HG03439 (cell line): ENCODE data around the gene NEUROG3.
"Not testable (repeated sequence)": the region's sequence is repeated elsewhere in the genome, so short reads cannot be mapped to it uniquely, and the experiment has no call there.

ENCODE experiments used
- ATAC-seq: cut with Tn5 transposase; IDR thresholded peaks from one replicate; pipeline ENCODE4 v1.9.1; 2021; ENCODE audit warnings: mild to moderate bottlenecking, moderate library complexity; ENCODE audit not compliant: unreplicated experiment

NEUROG3 gene

DNA sequence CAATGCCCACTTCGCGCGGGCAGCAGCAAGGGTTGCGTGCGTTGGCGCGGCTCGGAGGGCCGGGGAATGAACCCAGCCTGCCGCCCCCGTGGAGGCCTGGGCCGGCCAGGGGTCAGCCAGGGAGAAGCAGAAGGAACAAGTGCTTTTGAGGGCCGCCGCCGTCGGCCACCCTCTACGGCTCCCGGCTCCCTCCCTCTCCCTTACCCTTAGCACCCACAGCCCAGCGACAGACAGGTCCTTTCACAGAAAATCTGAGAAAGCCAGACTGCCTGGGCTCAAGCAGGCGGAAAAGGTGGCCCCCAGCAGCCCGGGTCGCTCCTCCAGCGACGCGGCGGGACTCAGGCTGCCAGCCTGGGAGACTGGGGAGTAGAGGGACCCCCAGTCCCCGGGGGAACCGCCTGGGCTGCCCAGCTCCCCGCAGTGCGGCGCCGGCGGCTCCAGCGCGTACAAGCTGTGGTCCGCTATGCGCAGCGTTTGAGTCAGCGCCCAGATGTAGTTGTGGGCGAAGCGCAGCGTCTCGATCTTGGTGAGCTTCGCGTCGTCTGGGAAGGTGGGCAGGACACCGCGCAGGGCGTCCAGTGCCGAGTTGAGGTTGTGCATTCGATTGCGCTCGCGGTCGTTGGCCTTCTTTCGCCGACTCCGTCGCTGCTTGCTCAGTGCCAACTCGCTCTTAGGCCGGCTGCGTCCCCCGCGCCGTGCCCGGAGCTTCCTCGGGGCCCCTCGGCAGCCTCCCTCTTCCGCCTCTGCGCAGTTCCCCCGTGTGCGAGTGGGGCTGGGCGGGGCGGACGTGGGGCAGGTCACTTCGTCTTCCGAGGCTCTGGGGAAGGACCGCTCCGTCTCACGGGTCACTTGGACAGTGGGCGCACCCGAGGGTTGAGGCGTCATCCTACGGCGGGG, 815 bp downstream of the NEUROG3 start:
- ATAC-seq, result no peak

DNA sequence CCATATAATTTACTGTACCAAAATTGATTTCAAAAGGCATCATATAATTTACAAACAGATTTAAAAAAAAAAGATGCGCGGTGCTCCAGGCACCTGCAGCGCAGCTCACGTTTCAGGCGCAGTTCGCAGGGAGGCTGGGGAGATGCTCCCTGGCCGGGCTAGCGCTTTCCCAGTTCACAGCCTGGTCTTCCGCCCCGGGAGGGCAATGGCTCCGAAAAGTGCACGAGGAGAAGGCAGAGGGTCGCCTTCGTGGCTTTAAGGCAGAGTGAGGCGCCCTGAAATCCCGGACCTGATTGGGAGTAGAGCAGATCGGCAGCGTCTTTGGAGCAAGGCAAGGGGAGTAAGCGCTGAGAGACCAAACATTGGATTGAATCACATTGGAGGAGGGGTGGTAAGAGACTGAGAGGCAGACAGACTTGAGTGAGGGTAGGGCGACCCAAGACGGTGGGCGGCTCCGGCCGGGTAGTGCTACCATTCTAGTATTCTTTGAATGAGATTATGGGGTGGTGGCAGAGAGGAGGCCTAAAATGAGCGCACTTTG, 1.5 kb downstream of the NEUROG3 start:
- no peak for ATAC-seq

DNA sequence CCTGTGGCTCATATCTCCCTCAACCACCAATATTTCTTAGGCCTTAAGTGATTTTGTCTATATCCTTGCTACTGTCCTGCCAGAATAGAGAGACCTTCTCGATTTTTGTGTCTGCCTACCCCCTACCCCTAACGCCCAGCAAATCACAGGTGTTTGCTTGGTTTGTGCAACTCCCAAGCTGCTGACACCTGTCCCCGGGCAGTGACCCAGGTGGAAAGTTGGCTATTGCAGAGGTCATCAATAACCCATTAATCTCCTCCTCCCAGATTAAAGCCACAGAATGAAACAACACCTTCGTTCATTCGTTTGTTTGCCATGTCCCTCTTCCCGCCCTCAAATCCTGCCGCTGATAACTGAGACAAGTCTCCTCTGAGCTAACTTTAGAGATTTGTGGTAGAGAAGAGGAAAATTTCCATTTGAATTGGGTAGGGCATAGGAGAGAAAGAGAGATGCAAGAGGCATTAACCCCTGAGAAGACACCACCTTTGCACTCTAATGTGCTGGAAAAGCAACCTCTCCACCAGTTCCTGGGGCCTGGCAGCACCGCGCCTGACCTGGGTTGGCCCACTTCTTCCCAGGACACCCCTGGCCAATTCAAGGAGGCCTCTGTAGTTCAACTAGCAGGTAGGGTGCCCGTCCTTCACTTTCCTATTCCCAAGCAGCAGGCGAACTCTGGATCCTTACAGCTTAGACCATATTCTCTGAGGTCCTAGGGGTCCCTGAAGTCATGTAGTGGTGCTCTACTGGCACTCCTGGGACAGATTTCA, 3.0 kb downstream of the NEUROG3 start:
- ATAC-seq, result no peak

DNA sequence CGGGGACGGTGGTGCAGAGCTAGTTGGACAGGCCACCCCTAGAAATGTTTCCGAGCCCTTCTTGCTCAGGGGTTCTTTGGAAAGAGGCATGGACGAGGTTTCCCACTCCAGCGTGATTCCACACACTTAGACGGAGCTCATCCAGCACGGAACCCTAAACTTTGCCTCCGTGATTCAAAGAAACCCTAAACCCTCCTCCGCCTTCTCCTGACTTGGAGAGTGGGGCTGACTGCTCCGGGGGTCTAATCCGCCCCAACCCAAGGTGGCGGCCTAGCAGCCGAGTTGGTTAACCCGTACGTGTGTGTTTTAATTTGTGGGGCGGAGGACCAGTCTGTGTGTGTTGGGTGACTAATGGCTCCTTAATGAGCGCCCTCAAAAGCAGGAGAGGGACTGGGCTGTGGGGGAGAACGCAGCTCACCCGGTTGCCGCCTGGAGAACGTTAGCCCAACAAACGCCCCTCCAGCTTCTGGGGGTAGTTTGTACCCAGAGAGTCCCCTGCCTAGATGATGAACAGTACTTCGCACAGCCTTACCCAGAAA, 3.8 kb downstream of the NEUROG3 start:
- no peak for ATAC-seq

DNA sequence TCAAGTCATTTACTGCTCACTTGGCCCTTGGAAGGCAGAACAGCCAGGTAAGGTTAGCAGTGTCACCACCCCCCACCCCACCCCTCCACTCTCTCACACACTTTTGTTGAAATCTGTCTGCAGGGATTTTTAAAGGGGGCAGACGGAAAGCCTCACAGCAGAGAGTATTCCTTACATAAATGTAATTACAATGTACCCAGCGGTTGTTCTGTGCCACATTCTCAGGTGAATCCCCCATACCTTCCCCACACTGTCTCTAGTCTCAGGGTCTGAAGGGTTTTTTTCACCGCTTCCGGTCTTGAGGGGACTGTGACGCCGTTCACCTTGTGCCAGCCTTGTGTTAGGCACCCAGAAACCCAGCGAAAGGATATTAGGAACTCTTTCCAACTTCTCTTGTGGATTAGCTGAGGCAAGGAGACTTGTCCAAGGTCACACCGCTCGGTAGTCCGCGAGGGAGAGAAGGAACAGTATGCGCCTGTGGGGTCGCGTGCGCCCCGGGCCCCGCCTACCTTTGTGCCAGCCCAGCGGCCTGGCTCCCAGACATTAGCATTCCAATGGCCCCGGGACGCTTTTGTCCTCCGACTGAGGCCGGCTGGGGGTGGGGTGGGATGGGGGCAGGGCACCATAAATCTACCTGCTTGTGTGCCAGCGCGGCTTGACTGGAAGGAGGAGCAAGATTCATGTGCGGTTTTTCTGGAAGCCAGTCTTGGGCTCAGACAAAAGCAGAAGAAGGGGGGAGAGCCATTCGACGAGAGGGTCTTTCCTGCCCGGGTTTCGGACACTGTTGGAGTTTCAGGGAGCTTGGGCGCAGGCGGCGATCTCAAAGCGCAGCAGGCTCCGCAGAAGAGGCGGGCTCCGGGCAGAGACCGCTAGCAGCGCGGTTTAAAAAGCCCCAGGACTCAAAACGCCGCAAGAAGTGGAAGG, 4.5 kb downstream of the NEUROG3 start:
- ATAC-seq, result no peak

DNA sequence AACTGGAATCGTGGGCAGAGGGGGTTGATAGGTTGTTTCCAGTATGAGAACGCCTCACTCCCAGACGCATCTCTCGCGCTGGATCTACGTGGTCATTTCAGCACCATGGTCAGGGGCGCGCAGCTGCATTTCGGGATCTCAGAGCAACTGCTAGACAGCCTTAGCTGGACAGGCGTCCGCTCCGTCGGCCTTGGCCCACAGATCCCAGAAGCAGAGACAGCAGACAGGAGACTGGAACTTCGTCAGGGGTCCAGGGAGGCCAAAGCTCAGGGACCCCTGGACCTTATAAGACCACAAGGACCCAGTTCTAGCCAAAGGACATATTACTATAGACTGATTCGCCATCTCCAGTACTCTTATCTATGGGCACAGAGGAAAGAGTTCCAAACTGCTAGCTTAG, 5.3 kb downstream of the NEUROG3 start:
- no peak for ATAC-seq

DNA sequence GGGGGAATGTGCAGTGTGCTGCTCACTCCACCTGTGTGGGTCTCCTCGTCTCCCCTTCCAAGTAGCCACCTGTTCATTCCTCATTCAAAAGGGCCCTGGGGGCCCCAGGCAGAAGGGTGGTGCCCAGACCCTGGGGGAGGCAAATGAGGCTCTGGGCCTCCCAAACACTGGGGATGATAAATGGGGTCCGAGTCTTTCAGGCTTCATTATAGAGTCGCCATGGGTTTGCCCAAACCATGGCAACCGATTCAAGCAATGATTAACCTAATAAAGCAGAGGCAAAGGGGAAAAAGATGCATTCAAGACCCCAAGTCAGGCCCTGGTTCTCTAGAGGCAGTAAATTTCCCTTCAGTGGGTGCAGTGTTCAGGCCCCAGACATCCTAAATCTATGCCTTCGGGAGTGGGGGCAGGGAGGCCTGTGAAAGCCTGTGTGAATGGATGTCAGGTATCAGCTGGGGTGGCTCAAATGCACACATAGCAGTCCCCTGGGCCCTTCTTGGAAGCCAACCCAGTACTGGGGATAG, 10.4 kb downstream of the NEUROG3 start:
- no peak for ATAC-seq

DNA sequence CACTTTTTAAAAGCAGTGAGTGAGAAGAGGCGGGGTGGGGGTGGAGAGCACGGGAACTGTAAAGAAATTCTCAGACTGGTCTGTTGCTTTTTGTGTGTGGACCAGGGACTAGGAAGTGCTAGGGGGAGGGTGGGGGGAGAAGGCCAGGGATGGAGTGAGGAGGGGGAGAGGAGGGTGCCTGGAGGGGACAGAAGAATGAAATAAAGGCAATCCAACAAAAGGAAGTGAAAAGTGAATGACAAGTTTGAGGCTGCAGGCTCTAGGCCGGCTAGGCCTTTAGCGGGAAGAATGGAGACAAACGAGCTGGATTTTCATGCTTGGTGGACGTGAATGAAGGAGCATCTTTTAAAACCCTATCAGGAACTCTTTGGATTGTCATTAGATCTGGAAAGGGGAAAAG, 13.7 kb downstream of the NEUROG3 start:
- no peak for ATAC-seq

DNA sequence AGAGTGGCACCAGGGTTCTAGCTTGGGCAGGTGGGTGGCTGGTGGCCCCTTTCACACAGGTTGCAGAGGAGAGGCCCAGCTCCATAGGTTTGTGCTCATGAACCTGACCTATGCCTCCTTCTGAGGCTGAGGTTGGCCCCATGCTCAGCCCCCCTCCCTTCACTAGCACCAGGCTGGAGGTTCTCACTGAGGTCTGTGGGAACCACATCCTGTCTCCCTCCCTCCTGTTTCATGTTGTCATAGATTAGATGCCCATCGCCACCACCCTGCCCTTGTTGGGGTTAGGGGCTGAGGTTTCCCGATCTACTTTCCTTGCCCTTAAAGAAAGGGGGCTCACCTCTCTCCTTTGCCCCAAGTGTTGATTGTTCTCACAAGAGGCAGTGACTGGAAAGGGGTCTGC, 14.7 kb downstream of the NEUROG3 start:
- ATAC-seq, result no peak

DNA sequence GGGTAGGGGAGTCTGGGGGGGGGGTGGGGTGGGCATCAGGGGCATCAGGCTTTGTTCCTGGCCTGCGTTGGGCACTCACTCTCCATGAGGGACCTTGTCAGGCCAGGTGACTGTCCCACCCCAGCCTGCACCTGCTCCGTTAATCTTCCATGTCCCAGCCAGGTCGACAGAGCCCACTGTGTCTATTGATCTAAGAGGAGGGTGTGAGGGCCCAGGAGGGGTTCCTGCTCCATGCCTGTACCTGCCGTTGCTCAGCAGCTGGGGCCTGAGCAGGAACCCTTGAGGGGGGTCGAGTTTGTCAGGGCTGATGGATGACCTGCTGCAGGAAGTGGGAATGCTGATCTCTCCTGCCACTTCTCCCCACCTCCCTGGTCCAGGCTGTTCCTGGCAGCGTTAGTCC, 18.6 kb downstream of the NEUROG3 start:
- ATAC-seq, result no peak

DNA sequence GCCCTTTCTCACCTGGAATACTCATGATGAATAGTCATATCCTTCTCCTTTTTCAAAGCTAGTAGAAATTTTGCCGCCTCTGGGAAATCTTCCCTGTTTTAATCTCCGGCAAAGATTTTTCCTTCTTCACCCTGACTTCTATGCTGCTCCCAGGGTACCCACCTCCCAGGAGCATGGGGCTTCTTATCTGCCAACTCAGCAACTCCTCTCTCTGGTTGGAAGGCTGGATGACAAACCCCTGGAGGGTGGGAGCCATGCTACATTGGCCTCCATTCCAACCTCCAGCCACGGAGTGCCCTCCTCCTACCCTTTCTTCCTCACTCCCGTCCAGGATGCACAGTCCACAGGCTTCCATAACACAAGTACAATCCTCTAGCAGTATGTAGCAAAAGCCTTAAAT, 19.9 kb downstream of the NEUROG3 start:
- ATAC-seq, result no peak

DNA sequence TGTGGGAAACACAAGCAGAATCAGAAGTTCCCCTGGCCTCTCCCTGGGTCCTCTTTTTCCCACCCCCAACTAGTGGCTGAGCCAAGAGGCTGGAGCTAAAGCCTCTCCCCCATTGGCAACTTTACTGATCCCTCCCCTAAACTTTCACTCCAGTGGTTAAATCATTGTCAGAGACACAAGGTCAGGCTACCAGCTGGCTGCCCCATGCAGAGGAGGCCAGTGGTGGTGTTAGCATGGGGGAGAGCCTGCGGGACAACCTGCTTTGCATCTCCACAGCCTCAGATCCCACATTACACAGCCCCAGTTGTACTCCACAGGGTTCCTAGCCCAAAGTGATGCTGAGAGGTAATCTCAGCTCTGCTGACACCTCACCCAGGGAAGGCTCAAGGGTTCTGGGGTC, 21.0 kb downstream of the NEUROG3 start:
- no peak for ATAC-seq

DNA sequence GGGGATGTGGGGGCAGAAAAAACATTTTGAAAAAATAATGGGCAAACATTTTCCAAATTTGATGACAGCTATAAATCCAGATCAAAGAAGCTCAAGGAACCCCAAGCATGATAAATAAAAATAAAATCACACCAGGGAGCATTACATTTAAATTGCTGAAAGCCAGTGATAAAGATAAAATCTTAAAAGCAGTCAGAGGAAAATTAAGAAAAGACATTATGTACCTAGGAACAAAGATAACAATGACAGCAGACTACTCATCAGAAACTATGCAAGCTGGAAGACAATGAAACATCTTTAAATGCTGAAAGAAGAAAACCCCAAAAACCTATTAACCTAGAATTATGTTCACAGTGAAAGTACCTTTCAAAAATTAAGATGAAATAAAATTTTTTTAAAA, 23.3 kb downstream of the NEUROG3 start:
- no peak for ATAC-seq

DNA sequence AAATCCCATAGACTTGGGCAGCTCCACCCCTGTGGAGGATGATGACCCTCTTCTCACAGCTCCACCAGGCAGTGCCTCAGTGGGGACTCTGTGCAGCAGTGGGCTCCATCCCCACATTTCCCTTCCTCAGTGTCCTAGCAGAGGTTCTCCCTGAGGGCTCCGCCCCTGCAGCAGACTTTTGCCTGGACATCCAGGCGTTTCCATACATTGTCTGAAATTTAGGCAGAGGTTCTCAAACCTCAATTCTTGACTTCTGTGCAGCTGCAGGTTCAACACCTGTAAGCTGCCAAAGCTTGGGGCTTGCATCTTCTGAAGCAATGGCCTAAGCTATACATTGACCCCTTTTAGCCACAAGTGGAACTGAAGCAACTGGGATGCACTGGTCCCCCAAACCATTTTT, 31.8 kb downstream of the NEUROG3 start:
- no peak for ATAC-seq

DNA sequence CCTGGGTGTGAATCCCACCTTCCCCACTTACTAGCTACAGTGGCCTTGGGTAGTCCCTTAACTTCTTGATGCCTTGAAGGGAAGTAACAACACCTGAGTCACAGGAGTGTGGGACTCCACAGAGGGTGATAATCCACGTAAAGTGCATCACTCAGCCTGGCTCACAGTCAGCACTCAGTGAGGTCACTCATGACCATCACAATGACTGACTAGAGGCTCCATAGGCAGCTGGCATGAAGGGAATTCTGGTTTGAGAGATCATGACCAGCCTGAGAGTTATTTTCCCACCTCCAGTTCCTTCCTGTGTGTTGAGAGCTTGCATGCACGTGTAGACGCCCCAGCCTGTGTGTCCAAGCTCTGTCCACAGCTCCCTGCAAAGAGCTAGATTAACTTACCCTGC, 34.8 kb downstream of the NEUROG3 start:
- no peak for ATAC-seq

DNA sequence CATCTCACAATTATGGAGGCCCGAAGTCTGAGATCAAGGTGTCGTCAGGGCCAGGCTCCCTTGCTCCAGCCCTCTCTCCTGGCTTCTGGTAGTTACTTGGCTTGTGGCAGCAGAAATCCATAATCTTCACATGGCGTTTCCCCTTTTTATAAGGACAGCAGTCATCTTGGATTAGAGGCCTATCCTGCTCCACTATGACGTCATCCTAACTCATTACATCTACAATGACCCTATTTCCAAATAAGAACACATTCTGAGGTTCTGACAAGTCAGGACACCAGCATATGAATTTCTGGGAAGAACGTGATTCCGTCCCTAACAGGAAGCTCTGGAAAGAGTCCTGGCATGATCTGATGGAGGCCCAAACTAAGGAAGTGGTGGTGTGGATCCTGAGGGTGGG, 35.8 kb downstream of the NEUROG3 start:
- no peak for ATAC-seq

DNA sequence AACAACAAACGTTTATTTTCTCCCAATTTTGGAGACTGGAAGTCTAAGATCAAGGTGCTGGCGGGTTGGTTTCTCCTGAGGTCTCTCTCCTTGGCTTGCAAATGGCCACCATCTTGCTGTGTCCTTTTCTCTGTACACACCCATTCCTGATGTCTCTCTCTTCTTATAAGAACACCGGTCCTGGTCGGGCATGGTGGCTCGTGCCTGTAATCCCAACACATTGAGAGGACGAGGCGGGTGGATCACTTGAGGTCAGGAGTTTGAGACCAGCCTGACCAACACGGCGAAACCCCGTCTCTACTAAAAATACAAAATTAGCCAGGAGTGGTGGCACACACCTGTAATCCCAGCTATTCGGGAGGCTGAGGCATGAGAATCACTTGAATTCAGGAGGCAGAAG, 36.7 kb downstream of the NEUROG3 start:
- ATAC-seq, result not testable (repeated sequence)

DNA sequence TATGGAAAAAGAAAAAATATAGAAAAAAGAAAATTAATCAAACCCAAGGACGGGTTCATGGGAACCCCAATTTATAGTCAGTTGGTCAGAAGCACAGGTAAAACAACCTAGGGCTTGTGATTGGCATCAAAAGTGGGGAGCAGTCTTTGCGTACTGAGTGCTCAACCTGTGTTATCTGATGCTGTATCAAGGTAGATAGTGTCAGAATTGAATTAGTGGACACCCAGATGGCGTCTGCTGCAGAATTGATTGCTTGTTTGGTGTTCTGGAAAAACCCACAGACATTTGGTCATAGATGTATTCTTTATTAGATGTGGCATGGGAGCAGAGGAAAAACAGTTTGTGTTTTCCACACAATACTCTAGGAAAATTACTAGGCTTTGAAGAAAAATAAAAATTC, 39.6 kb downstream of the NEUROG3 start:
- no peak for ATAC-seq

DNA sequence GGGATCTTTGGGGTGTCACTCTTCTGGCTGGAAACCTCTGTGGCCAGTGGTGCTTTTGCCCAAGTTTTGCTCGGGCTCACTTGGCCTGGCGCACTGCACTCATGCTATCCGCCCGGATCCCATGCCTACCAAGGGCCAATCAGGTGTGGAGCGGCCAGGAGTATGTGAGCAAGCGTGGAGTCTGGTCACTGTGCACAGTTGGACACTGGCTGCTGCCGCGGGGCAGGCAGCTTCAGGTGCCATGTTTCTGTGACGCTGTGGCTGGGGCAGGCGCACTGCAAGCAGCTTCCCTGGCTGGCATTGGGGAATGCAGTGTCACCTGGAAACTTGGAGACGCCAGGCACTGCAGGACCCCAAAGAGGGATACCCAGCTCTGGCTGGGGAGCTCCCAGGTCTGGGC, 45.3 kb downstream of the NEUROG3 start:
- no peak for ATAC-seq
